HT1080 (cell line): Measurements from ENCODE around the gene KLC4. TPM values are rescaled to one million over a fixed set of nuclear protein-coding genes. Genes with fewer than 3 reads are reported as not detected.
"Not testable (repeated sequence)": the region's sequence is repeated elsewhere in the genome, so short reads cannot be mapped to it uniquely, and the experiment has no call there.

Experiments used
- DNase-seq: peaks from one replicate; pipeline ENCODE4 v3.0.0-alpha.2; 2015; ENCODE audit warnings: low read depth
- total RNA-seq: library from RNA; depleted of rRNA; stranded (reverse); fragments of >200 nt; shearing (Covaris generic); gene quantifications from 2 replicates; pipeline ENCODE4 v1.2.3, GENCODE V29; 2014

Gene KLC4
- total RNA-seq, 1 experiment from 2014 or later: 10.7 TPM

GRCh38 chr6:43090559-43090956, 31.1 kb downstream of the KLC4 start:
- no peak for DNase-seq

- DNase-seq: no peak
Measured at GRCh38 chr6:43091020-43091419, 31.6 kb downstream of the KLC4 start.

- DNase-seq: no peak
Measured at GRCh38 chr6:43091436-43091991, 32.1 kb downstream of the KLC4 start.

GRCh38 chr6:43092635-43093034, 33.2 kb downstream of the KLC4 start:
- DNase-seq: no peak

GRCh38 chr6:43093436-43094289, 34.2 kb downstream of the KLC4 start:
- DNase-seq: peak; percentile 55

- DNase-seq: no peak
Measured at GRCh38 chr6:43095939-43096338, 36.5 kb downstream of the KLC4 start.

GRCh38 chr6:43096451-43097097, 37.1 kb downstream of the KLC4 start:
- DNase-seq: peak; percentile 55

GRCh38 chr6:43097098-43097489, 37.7 kb downstream of the KLC4 start:
- no peak for DNase-seq

GRCh38 chr6:43097502-43097901, 38.1 kb downstream of the KLC4 start:
- no peak for DNase-seq

- DNase-seq: no peak
Measured at GRCh38 chr6:43101497-43101896, 42.1 kb downstream of the KLC4 start.

- DNase-seq: no peak
Measured at GRCh38 chr6:43103253-43103876, 43.9 kb downstream of the KLC4 start.

- no peak for DNase-seq
Measured at GRCh38 chr6:43105538-43106222, 46.2 kb downstream of the KLC4 start.

- DNase-seq: no peak
Measured at GRCh38 chr6:43107344-43108062, 48.1 kb downstream of the KLC4 start.

- no peak for DNase-seq
Measured at GRCh38 chr6:43113431-43114260, 54.2 kb downstream of the KLC4 start.

- DNase-seq: no peak
Measured at GRCh38 chr6:43115365-43115764, 55.9 kb downstream of the KLC4 start.

GRCh38 chr6:43117466-43117865, 58.0 kb downstream of the KLC4 start:
- not testable (repeated sequence) for DNase-seq

- DNase-seq: no peak
Measured at GRCh38 chr6:43119482-43119881, 60.1 kb downstream of the KLC4 start.

GRCh38 chr6:43120101-43120763, 60.8 kb downstream of the KLC4 start:
- DNase-seq: no peak
